Left renal cortex interstitium (tissue), 4 donors: ENCODE measurements around the gene PHF20. TPM values are rescaled to one million over a fixed set of nuclear protein-coding genes. Genes with fewer than 3 reads are reported as not detected.
"Not testable (repeated sequence)": the region's sequence is repeated elsewhere in the genome, so short reads cannot be mapped to it uniquely, and the experiment has no call there.

Experiments
- DNase-seq, 4 donors: peaks; one replicate each; pipeline ENCODE4 v3.0.0-alpha.2; 2013; ENCODE audit warnings: low read depth in 4 of 4, low spot score in 2 of 4, missing footprints in 1 of 4
- polyA plus RNA-seq, 4 donors: library from polyadenylated mRNA; unstranded; fragments of 120-200 nt; gene quantifications; one replicate each; pipeline ENCODE4 v1.2.1, GENCODE V29; 2013; ENCODE audit not compliant: insufficient read length in 4 of 4

The PHF20 gene
- polyA plus RNA-seq, 4 donors: 31.3 to 43.0 (median 35.4) TPM

DNA sequence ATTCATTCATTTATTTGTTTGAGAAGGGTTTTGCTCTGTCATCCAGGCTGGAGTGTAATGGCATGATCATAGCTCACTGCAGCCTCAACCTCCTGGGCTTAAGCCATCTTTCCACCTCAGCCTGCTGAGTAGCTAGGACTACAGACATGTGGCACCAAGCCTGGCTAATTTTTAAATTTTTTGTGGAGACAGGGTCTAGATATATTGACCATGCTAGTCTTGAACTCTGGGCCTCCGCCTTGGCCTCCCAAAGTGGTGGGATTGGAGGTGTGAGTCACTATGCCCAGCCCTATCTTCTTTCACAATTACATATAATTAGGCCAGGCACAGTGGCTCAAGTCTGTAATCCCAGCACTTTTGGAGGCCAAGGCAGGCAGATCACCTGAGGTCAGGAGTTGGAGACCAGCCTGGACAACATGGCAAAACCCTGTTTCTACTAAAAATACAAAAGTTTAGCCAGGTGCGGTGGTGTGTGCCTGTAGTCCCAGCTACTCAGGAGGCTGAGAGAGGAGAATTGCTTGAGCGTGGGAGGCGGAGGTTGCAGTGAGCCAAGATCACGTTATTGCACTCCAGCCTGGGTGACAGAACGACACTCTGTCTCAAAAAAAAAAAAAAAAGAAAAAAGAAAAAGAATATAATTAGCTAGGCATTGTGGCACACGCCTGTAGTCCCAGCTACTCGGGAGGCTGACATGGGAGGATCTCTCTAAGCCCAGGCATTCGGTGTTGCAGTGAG is 110.8 kb downstream of the PHF20 start:
- DNase-seq: not testable (repeated sequence)

DNA sequence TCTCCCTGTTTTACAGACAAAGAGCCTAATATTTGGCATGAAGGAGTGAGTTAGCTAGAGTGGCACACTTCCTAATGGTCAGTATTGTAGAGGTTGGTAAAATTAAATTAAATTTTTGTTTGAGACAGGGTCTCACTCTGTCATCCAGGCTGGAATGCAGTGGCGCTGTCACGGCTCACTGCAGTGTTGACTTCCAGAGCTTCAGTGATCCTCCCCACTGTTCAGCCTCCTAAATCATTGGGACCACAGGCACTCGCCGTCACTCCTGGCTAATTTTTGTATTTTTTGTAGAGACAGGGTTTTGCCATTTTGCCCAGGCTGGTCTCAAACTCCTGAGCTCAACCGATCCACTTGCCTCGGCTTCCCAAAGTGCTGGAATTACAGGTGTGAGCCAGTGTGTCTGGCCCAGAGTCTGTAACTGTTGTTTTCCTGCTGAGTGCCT is 111.5 kb downstream of the PHF20 start:
- DNase-seq: peak in 1 of 4 donors; percentile 27

DNA sequence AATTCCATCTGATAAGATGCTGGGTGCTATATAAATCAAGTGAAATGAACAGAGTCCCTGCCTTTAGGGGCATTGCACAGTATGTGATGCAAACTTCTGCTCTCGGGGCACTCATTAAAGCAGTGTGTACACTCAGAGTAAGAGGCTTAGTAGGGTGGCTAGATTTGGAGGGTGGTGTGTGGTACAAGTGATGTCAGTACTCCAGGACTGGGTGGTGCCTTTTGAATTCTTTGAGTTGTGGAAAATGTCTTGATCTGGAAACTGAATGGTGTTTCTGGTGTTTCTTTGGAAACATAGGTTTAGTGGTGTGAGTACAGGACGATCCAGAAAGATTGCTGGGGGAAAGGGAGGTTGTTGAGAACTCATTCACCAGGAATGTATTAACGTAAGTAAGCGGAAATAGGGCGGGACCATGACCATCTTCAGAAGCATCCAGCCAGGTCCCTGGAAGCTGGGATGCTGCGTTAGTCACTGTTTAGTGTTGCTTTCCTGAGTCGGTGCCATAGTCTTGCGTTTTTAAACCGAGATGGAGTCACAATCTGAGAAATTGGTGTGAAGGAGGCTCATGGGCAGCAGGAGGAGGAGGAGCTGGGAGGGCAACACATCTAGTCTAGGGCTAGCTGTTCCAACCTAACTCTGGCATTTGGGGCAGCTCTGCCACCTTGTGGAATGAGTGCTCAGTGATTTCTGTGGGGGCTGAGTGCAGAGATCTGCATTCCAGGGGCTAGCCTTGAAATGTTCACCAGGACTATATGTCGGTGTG is 112.1 kb downstream of the PHF20 start:
- DNase-seq: peak; percentile 34 to 69 (median 44)

DNA sequence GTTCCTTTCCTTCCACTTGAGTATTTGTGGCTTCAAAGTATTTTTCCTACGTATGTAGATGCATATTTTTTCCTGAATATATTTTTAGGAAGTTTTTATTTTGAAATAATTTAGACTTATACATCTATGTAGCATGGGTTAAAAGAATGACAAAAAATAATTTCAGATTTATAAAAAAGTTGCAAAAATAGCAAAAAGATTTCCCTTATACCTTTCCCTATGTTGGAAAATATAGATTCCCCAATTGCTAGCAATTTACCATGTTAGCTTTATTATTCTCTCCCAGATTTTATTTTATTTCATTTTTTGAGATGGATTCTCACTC is 112.7 kb downstream of the PHF20 start:
- no peak for DNase-seq

DNA sequence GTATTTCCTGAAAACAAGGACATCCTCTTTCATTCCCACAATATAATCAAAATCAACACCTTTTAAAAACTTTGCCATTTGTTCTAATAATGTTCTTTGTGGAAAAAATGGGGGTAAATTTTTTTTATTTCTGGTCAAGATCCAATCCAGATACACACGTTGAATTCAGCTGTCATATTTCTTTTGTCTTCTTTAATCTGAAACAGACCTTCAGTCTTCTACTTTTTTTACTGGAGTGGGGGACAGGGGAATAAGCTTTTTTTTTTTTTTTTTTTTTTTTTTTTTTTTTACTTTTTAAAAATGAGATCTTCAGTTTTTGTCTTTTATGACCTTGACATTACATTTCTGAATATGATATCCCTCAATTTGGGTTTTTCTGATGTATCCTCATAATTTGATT is 113.4 kb downstream of the PHF20 start:
- DNase-seq: no peak

DNA sequence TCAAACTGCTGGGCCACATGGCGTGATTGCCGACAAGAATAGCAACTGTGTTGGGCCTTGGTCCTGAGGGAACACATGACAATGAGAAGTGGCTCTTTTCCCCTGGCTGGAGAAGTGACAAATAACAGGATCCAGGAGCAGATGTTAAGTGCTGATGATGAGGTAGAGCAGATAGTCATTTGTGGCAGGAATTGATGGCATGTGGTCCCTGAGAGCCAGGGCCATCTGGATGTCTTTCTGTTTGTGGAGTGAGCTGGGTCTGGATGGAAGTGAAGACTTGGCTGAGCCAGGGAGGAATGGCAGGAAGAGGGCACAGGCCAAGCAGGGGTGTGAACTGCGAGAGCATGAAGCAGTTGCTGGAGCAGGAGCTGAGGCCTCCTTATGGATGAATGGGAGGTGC is 114.7 kb downstream of the PHF20 start:
- DNase-seq: no peak

DNA sequence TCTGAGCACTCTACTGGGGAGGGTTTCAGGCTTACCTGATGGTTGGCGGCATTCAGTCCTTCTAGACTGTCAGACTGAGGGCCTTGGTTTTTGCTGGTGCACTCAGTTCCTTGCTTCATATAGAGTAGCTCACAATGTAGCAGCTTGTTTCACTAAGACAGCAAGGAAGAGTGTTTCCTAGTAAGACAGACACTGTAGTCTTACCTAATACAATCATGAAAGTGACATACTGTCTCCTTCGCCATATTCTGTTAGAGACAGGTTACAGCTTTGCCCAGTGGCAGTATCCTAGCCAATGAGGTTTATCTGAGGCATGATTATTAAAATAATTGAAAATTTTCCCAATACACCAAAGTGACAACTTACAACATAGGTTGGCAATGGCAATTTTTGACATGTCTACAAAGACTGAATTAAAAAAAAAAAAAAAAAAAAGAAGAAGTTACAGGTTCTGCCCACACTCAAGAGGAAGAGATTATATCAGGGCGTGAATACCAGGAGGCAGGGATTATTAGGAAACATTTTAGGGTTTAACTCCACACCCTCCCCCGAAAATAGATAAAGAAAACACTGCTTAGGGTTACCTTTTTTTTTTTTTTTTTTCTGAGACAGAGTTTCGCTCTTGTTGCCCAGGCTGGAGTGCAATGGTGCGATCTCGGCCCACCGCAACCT is 115.7 kb downstream of the PHF20 start:
- no peak for DNase-seq

DNA sequence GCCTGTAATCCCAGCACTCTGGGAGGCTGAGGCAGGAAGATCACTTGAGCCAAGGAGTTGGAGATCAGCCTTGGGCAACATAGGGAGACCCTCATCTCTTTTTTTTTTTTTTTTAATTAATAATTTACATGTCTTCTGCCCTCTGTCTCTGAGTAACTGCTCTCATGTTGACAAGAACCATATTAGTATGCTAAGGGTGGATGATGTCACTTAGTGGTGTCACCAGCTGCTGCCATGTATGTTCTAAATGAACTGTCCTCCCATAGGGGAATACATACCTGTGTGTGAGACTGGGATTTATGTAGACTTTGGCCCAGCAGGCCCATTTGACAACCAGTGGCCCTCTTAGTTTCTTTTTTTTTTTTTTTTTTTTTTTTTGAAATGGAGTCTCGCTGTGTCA is 116.8 kb downstream of the PHF20 start:
- DNase-seq: no peak

DNA sequence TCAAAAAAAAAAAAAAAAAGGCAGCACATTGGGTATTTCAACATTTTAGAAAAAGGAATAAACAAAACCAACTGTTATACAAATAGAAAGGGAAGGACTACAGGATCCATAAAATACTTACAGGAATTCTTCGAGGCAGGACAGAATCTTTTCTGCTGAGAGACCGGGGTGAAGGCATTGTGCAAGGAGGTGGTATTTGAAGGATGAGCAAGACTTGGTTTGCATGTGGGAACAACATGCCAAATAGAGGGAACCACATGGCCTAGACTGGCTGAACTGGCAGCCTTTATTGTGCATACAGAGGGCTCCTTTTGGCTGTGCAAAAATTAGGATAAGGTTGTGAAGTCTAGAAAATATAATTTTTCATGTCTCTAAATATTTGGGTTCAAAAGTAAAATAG is 119.6 kb downstream of the PHF20 start:
- DNase-seq: no peak

DNA sequence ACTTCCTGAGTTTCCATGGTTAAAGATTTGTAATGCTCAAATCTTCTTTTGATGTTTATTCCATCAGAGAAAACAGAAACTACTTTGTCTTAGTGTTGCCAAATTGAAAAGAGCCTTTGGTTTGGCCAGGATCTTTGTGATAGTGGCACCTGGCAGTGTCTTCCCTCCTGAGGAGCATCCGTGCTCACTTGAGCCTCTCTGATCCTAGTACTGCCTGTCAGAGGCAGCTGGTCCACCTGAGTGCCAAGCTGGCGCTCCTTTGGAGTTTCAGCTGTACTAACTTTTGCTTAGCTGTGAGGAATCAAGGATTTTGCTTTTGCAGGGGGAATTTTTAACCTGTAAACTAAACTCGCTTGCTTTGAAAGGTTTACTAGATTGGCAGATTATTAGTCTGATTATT is 121.1 kb downstream of the PHF20 start:
- DNase-seq: no peak

DNA sequence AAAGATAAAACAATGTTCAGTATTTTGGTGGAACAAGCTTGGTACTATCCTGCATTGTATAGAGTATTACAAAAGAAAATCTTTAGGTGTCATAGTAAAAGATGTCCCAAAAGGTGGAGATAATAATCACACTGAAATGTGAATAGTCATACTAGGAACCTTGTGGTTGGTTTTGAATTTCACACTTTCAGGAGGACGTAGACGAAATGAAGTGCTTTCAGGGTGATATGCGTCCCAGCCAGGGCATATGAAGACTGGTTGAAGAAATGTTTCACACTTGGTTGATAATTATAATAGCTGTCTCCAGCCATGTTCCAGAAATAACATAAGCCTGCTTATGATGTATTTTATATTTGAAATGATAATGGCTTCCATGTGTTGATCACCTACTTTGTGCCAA is 122.1 kb downstream of the PHF20 start:
- DNase-seq: no peak

DNA sequence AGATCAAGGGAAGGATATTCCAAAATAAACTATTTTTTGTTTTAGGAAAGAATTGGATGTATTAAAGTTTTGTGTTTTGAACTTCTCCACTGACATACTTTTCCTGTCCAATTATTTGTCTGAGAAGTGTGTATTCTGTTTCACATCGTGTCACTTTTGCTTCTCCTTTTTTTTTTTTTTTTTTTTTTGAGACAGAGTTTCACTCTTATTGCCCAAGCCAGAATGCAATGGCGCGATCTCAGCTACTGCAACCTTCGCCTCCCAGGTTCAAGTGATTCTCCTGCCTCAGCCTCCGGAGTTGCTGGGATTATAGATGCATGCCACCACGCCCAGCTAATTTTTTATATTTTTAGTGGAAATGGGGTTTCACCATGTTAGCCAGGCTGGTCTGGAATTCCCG is 123.7 kb downstream of the PHF20 start:
- DNase-seq: not testable (repeated sequence)

DNA sequence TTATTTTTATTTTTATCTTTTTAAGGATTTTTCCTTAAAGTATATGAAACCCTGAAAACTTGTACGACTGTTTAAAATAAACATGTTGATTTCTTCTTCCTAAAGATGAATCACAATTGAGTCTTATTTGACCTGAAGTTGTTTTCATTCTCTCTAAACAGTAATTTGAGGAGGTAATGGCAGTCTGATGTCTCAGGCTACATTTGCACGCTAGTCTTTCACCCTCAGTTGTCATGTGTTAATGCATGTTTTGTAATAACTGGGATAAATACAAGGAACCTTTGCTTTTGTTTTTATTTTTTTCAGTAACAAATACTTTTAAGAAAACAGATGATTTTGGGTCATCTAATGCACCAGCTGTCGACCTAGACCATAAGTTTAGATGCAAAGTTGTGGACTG is 127.2 kb downstream of the PHF20 start:
- no peak for DNase-seq

DNA sequence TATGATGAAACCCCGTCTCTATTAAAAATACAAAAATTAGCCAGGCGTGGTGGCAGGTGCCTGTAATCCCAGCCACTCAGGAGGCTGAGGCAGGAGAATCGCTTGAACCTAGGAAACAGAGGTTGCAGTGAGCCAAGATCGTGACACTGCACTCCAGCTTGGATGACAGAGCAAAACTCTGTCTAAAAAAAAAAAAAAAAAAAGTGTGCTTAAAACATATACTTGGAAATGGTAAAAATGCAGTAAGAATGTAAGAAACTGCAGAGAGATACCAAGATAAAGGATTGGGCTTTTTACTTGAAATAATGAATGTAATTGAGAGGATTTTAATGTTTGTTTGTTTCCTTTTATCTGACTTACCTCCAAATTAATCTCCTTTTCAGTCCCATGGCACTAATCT is 129.4 kb downstream of the PHF20 start:
- DNase-seq: not testable (repeated sequence)

DNA sequence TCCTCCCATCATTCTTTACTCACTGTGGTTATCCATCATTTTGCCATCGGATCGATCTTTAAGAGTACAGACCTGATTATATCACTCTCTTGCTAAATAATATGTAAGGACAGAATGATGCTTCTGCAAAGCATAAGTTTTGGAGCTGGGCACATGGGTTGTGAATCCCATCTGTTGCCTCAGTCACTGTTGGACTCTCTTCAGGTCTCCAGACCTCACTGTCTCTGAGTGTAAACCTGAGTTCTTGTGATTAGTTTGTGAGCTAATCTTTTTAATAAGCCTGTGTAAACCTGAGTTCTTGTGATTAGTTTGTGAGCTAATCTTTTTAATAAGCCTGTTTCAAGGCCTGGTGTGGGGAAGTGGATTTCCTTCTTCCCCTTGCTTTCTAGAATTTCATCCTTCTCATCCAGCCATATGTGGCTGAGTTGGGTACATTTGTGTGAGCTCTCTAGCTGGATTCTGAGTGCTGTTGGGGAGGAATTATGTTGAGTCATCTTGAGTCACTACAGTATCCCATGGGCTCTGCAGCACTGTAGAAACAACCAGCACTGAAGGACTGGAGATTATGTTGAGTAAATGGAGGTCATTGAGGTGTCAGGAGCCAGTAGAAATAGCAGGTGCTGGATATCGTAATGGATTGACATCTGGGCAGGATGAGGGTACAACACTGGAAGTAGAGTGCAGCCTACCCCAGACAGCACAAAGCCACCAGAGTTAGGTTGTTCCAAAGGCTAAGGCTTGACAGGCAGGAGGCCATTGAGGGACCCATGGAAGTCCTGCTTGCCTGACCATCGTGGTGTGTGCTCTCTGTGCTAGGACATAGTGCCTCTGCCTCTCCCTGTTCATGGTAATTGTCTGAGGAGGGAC is 130.1 kb downstream of the PHF20 start:
- DNase-seq: no peak

DNA sequence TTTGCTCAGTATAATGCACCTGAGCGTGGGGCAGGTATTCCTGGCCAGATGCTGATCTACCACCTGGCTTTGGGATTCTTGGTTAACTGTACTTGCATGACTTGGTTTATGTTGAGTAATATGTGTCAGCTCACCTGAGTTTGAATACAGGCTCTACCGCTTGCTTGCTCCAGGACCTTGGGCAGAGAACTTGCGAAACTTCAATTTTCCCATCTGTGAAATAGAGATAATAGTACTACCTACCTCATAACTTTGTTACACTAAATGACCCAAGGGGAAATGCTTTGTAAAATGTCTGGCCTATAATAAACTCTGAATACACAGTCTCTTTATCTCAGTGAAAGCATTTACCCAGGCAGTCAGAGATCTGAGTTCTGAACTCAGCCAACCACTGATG is 130.7 kb downstream of the PHF20 start:
- DNase-seq: no peak

DNA sequence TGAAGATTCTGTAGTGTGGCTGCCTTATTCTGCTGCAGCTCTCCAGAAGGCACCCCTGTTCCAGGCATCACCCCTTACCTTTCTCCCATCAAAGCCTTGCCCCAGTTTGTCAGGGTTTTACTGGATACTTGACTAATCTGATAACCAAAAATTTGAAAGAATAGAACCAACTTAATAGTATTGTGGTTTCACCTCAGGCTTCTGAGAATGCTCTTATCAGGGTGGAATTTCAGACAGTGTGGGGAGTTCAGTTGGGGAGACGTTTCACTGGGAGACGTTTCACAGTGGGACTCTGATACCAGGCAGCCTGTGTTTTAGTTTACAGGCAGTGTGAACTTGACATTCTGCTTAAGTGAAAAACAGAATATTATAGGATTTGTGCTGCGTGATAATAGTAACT is 132.0 kb downstream of the PHF20 start:
- DNase-seq: no peak

DNA sequence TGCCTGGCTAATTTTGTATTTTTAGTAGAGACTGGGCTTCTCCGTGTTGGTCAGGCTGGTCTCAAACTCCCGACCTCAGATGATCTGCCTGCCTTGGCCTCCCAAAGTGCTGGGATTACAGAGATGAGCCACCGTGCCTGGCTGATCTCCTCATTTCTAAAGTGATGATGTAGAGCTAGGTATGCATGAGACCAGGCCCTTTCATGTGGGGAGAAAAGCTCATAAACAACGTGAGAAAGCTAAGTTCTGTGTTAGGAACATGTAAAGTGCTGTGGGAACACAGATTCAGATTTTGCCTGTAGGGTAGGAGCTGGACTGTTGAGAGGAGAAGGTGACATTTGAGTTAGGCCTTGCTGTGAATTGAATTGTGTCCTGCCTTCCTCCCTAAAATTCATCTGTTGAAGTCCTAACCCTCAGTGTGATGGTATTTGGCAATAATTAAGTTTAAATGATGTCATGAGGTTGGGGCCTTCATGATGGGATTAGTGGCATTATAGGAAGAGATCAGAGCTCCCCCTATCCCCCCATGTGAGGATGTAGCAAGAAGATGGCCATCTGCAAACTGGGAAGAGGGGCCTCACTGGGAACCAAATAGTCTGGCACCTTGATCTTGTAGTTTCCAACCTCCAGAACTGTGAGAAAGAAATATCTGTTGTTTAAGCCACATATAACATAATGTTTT is 133.3 kb downstream of the PHF20 start:
- no peak for DNase-seq

DNA sequence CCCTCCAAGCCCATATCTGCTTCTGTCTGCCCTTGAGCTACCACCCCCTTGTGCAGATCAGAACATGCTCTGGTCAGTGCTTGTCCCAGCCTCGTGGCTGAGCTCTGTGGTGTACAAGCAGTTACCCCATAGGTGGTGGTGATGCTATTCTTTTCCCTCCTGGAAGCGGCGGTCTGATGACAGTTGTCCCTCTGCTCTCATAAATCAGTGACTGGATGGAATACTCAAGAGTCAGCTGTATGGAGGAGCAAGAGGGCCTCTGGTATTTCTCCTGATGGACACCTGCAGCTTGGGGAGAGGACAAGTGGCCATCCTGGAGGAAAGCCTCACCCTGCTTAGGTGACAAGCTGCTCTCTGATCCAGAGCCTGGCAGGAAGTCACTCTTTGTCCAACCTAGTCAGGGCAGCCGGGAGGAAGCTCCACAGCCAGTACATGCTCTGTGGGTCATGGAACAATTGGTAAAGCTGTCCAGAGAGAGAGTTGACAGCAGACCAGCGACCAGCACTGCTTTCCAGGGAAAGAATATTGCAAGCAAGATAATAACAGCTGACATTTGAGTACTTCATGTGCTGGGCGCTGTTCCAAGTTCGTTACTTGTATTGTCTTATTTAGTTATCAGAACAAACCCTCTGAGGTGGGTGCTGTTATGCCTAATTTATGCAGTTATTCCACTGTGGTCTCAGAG is 135.3 kb downstream of the PHF20 start:
- DNase-seq: no peak

DNA sequence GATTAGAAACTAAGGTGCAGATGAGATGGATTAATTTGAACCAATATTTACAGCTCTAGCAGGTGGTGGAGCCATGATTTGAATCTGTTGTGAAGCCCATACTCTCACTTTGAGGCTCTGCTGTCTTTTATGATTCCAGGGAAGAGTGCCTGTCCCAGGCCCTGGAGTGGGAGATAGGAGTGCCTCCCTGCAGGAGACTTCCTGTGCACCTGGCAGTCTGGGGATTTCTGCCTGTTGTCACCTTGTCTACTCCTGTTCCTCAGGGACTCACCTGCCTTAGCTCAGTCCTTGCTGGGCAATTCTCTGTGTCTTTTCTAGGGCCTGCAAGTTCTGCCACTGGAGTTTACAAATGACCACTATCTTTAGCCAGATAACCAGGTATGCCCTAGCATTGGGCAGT is 136.2 kb downstream of the PHF20 start:
- DNase-seq: no peak
